ENCODE data around the gene ALB.

Gene ALB

DNA sequence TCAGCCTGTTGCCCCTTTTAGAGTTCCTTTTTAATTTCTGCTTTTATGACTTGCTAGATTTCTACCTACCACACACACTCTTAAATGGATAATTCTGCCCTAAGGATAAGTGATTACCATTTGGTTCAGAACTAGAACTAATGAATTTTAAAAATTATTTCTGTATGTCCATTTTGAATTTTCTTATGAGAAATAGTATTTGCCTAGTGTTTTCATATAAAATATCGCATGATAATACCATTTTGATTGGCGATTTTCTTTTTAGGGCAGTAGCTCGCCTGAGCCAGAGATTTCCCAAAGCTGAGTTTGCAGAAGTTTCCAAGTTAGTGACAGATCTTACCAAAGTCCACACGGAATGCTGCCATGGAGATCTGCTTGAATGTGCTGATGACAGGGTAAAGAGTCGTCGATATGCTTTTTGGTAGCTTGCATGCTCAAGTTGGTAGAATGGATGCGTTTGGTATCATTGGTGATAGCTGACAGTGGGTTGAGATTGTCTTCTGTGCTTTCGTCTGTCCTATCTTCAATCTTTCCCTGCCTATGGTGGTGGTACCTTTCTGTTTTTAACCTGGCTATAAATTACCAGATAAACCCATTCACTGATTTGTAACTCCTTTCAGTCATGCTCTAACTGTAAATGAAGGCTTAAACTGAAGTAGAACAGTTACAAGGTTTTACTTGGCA lies 7.8 kb downstream of the ALB start:
- Histone ChIP-seq H3K4me1 (ENCODE audit: insufficient read depth, low read length) (no peaks in the 10 kb centered on the region), H3K4me3 (ENCODE audit: low read length) (no peak overlapping the region), H3K9me3 (ENCODE audit: low read length) (no peaks in the 10 kb centered on the region), H3K27me3 (ENCODE audit: insufficient read depth, low read length) (no peaks in the 10 kb centered on the region), H3K36me3 (ENCODE audit: insufficient read depth, low read length) (no peaks in the 10 kb centered on the region), H2AFZ (ENCODE audit: low read depth, low read length) (no peak overlapping the region)

DNA sequence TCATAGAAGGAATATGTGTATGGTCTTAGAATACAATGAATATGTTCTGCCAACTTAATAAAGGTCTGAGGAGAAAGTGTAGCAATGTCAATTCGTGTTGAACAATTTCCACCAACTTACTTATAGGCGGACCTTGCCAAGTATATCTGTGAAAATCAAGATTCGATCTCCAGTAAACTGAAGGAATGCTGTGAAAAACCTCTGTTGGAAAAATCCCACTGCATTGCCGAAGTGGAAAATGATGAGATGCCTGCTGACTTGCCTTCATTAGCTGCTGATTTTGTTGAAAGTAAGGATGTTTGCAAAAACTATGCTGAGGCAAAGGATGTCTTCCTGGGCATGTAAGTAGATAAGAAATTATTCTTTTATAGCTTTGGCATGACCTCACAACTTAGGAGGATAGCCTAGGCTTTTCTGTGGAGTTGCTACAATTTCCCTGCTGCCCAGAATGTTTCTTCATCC lies 9.2 kb downstream of the ALB start:
- H3K9me3 ChIP-seq (ENCODE audit: low read length) = no peaks in the 10 kb centered on the region
- no peaks in the 10 kb centered on the region for H3K36me3 ChIP-seq (ENCODE audit: insufficient read depth, low read length)
- H3K4me1 ChIP-seq (ENCODE audit: insufficient read depth, low read length) = no peaks in the 10 kb centered on the region
- H2AFZ ChIP-seq (ENCODE audit: low read depth, low read length) = no peak overlapping the region
- no peak overlapping the region for H3K4me3 ChIP-seq (ENCODE audit: low read length)
- no peaks in the 10 kb centered on the region for H3K27me3 ChIP-seq (ENCODE audit: insufficient read depth, low read length)

DNA sequence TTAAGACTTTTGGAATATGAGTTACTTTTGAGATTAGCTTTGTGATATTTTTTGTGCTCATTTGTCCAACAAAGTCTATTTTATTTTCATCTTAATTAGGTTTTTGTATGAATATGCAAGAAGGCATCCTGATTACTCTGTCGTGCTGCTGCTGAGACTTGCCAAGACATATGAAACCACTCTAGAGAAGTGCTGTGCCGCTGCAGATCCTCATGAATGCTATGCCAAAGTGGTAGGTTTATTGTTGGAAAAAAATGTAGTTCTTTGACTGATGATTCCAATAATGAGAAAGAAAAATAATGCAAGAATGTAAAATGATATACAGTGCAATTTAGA lies 10.8 kb downstream of the ALB start:
- H3K4me3 ChIP-seq (ENCODE audit: low read length) = no peak overlapping the region
- H3K27me3 ChIP-seq (ENCODE audit: insufficient read depth, low read length) = no peaks in the 10 kb centered on the region
- no peak overlapping the region for H2AFZ ChIP-seq (ENCODE audit: low read depth, low read length)
- H3K9me3 ChIP-seq (ENCODE audit: low read length) = no peaks in the 10 kb centered on the region
- no peaks in the 10 kb centered on the region for H3K4me1 ChIP-seq (ENCODE audit: insufficient read depth, low read length)
- H3K36me3 ChIP-seq (ENCODE audit: insufficient read depth, low read length) = no peaks in the 10 kb centered on the region

DNA sequence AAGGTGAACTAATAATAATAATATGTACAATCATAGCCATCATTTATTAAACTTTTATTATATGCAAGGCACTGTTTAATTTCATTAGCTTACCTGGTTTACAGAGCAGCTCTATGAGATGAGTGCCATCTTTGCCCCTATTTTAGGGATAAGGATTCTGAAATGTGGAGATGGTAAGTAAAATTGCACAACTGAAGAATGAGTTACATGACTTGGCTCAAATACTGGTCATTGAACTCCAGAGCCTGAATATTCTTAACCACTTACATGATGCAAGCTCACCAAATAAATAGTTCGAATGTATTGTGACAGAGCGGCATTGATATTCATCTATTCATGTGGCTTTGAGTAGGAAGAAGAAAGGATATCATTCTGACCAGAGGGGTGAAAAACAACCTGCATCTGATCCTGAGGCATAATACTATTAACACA lies 11.7 kb downstream of the ALB start:
- Histone ChIP-seq H2AFZ (ENCODE audit: low read depth, low read length) (no peak overlapping the region), H3K9me3 (ENCODE audit: low read length) (no peaks in the 10 kb centered on the region), H3K4me3 (ENCODE audit: low read length) (no peak overlapping the region), H3K36me3 (ENCODE audit: insufficient read depth, low read length) (no peaks in the 10 kb centered on the region), H3K4me1 (ENCODE audit: insufficient read depth, low read length) (no peaks in the 10 kb centered on the region), H3K27me3 (ENCODE audit: insufficient read depth, low read length) (no peaks in the 10 kb centered on the region)

DNA sequence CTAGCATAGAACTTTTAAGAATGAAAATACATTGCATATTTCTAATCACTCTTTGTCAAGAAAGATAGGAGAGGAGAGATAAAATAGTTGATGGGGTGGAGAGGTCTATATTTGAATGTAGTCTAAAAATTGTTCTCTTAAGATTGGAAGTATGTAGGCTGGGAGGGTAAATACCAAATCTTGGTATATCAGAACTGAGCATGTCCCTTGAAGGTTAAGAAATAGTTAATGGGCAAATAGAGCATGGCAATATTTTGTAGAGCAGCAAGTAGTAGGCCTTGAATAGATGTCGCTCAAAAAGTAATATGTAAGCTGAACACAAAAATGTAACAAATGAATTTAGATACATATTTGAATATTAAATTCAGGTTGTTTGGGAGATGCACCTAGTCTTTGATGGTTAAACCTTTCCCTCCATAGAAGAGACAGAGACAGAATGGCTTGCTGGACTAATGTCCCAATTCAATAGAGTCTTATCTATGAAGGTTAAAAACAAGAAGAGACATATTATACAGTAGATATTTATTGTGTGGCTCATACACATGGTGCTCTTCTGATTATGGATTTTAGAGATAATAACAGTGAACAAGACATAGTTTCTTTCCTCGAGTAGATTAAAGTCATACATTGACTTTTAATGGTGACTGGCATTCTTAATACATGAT lies 12.5 kb downstream of the ALB start:
- H3K4me3 ChIP-seq (ENCODE audit: low read length) = no peak overlapping the region
- no peaks in the 10 kb centered on the region for H3K36me3 ChIP-seq (ENCODE audit: insufficient read depth, low read length)
- H2AFZ ChIP-seq (ENCODE audit: low read depth, low read length) = no peak overlapping the region
- no peaks in the 10 kb centered on the region for H3K4me1 ChIP-seq (ENCODE audit: insufficient read depth, low read length)
- no peaks in the 10 kb centered on the region for H3K9me3 ChIP-seq (ENCODE audit: low read length)
- H3K27me3 ChIP-seq (ENCODE audit: insufficient read depth, low read length) = no peaks in the 10 kb centered on the region

DNA sequence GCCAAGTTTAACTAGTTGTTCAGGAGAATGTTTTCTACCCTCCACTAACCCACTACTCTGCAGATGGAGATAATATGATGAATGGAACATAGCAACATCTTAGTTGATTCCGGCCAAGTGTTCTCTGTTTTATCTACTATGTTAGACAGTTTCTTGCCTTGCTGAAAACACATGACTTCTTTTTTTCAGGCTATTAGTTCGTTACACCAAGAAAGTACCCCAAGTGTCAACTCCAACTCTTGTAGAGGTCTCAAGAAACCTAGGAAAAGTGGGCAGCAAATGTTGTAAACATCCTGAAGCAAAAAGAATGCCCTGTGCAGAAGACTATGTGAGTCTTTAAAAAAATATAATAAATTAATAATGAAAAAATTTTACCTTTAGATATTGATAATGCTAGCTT lies 13.3 kb downstream of the ALB start:
- Histone ChIP-seq H3K36me3 (ENCODE audit: insufficient read depth, low read length) (no peaks in the 10 kb centered on the region), H3K9me3 (ENCODE audit: low read length) (no peaks in the 10 kb centered on the region)

DNA sequence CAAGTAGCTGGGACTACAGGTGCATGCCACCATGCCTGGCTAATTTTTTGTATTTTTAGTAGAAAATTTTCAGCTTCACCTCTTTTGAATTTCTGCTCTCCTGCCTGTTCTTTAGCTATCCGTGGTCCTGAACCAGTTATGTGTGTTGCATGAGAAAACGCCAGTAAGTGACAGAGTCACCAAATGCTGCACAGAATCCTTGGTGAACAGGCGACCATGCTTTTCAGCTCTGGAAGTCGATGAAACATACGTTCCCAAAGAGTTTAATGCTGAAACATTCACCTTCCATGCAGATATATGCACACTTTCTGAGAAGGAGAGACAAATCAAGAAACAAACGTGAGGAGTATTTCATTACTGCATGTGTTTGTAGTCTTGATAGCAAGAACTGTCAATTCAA lies 13.9 kb downstream of the ALB start:
- H3K4me3 ChIP-seq (ENCODE audit: low read length) = no peak overlapping the region
- no peaks in the 10 kb centered on the region for H3K27me3 ChIP-seq (ENCODE audit: insufficient read depth, low read length)
- H3K4me1 ChIP-seq (ENCODE audit: insufficient read depth, low read length) = no peaks in the 10 kb centered on the region
- H3K36me3 ChIP-seq (ENCODE audit: insufficient read depth, low read length) = no peaks in the 10 kb centered on the region
- H3K9me3 ChIP-seq (ENCODE audit: low read length) = no peaks in the 10 kb centered on the region
- no peak overlapping the region for H2AFZ ChIP-seq (ENCODE audit: low read depth, low read length)

More for the DNA sequence above, 13.3 kb downstream of the ALB start:
- no peaks in the 10 kb centered on the region for H3K4me1 ChIP-seq (ENCODE audit: insufficient read depth, low read length)
- H3K4me3 ChIP-seq (ENCODE audit: low read length) = no peak overlapping the region
- H3K27me3 ChIP-seq (ENCODE audit: insufficient read depth, low read length) = no peaks in the 10 kb centered on the region
- no peak overlapping the region for H2AFZ ChIP-seq (ENCODE audit: low read depth, low read length)

DNA sequence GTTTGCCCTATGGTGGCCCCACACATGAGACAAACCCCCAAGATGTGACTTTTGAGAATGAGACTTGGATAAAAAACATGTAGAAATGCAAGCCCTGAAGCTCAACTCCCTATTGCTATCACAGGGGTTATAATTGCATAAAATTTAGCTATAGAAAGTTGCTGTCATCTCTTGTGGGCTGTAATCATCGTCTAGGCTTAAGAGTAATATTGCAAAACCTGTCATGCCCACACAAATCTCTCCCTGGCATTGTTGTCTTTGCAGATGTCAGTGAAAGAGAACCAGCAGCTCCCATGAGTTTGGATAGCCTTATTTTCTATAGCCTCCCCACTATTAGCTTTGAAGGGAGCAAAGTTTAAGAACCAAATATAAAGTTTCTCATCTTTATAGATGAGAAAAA lies 14.6 kb downstream of the ALB start:
- no peak overlapping the region for H2AFZ ChIP-seq (ENCODE audit: low read depth, low read length)
- H3K4me3 ChIP-seq (ENCODE audit: low read length) = no peak overlapping the region
- H3K4me1 ChIP-seq (ENCODE audit: insufficient read depth, low read length) = no peaks in the 10 kb centered on the region
- H3K27me3 ChIP-seq (ENCODE audit: insufficient read depth, low read length) = no peaks in the 10 kb centered on the region
- no peaks in the 10 kb centered on the region for H3K36me3 ChIP-seq (ENCODE audit: insufficient read depth, low read length)
- H3K9me3 ChIP-seq (ENCODE audit: low read length) = no peaks in the 10 kb centered on the region

DNA sequence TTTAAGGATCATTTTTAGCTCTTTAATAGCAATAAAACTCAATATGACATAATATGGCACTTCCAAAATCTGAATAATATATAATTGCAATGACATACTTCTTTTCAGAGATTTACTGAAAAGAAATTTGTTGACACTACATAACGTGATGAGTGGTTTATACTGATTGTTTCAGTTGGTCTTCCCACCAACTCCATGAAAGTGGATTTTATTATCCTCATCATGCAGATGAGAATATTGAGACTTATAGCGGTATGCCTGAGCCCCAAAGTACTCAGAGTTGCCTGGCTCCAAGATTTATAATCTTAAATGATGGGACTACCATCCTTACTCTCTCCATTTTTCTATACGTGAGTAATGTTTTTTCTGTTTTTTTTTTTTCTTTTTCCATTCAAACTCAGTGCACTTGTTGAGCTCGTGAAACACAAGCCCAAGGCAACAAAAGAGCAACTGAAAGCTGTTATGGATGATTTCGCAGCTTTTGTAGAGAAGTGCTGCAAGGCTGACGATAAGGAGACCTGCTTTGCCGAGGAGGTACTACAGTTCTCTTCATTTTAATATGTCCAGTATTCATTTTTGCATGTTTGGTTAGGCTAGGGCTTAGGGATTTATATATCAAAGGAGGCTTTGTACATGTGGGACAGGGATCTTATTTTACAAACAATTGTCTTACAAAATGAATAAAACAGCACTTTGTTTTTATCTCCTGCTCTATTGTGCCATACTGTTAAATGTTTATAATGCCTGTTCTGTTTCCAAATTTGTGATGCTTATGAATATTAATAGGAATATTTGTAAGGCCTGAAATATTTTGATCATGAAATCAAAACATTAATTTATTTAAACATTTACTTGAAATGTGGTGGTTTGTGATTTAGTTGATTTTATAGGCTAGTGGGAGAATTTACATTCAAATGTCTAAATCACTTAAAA lies 15.3 kb downstream of the ALB start:
- H2AFZ ChIP-seq (ENCODE audit: low read depth, low read length) = no peak overlapping the region
- no peaks in the 10 kb centered on the region for H3K27me3 ChIP-seq (ENCODE audit: insufficient read depth, low read length)
- no peaks in the 10 kb centered on the region for H3K36me3 ChIP-seq (ENCODE audit: insufficient read depth, low read length)
- no peaks in the 10 kb centered on the region for H3K4me1 ChIP-seq (ENCODE audit: insufficient read depth, low read length)
- H3K9me3 ChIP-seq (ENCODE audit: low read length) = no peaks in the 10 kb centered on the region
- H3K4me3 ChIP-seq (ENCODE audit: low read length) = no peak overlapping the region

DNA sequence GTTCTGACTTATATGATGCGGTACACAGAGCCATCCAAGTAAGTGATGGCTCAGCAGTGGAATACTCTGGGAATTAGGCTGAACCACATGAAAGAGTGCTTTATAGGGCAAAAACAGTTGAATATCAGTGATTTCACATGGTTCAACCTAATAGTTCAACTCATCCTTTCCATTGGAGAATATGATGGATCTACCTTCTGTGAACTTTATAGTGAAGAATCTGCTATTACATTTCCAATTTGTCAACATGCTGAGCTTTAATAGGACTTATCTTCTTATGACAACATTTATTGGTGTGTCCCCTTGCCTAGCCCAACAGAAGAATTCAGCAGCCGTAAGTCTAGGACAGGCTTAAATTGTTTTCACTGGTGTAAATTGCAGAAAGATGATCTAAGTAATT lies 16.5 kb downstream of the ALB start:
- no peak overlapping the region for H2AFZ ChIP-seq (ENCODE audit: low read depth, low read length)
- H3K4me1 ChIP-seq (ENCODE audit: insufficient read depth, low read length) = no peaks in the 10 kb centered on the region
- no peaks in the 10 kb centered on the region for H3K27me3 ChIP-seq (ENCODE audit: insufficient read depth, low read length)
- no peaks in the 10 kb centered on the region for H3K9me3 ChIP-seq (ENCODE audit: low read length)
- H3K4me3 ChIP-seq (ENCODE audit: low read length) = no peak overlapping the region
- no peaks in the 10 kb centered on the region for H3K36me3 ChIP-seq (ENCODE audit: insufficient read depth, low read length)

DNA sequence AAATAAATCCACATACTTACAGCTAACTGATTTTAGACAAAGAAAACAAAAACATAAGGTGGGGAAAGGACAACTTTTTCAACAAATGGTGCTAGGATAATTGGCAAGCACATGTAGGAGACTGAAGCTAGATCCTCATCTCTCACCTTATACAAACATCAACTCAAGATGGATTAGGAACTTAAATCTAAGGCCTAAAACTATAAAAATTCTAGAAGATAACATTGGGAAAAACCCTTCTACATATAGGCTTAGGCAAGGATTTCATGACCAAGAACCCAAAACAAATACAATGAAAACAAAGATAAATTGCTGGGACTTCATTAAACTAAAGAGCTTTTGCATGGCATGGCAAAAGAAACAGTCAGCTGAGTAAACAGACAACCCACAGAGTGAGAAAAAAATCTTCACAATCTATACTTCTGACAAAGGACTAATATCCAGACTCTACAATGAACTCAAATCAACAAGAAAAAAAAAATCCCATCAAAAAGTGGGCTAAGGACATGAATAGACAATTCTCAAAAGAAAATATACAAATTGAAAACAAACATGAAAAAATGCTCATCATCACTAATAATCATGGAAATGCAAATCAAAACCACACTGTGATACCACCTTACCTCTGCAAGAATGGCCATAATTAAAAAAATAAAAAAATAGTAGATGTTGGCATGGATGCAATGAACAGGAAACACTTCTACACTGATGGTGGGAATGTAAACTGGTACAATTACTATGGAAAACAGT lies 17.8 kb downstream of the ALB start:
- no peak overlapping the region for H2AFZ ChIP-seq (ENCODE audit: low read depth, low read length)
- H3K27me3 ChIP-seq (ENCODE audit: insufficient read depth, low read length) = no peaks in the 10 kb centered on the region
- H3K36me3 ChIP-seq (ENCODE audit: insufficient read depth, low read length) = no peaks in the 10 kb centered on the region
- H3K4me3 ChIP-seq (ENCODE audit: low read length) = no peak overlapping the region
- no peaks in the 10 kb centered on the region for H3K4me1 ChIP-seq (ENCODE audit: insufficient read depth, low read length)
- H3K9me3 ChIP-seq (ENCODE audit: low read length) = no peaks in the 10 kb centered on the region

DNA sequence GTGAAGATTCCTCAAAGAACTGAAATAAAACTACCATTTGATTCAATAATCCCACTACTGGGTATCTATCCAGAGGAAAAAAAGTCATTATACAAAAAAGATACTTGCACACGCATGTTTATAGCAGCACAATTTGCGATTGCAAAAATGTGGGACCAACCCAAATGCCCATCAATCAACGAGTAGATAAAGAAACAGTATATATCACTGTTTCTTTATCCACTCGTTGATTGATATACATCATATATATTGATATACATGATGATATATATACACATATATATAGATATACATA lies 18.3 kb downstream of the ALB start:
- no peaks in the 10 kb centered on the region for H3K4me1 ChIP-seq (ENCODE audit: insufficient read depth, low read length)
- H3K36me3 ChIP-seq (ENCODE audit: insufficient read depth, low read length) = no peaks in the 10 kb centered on the region

DNA sequence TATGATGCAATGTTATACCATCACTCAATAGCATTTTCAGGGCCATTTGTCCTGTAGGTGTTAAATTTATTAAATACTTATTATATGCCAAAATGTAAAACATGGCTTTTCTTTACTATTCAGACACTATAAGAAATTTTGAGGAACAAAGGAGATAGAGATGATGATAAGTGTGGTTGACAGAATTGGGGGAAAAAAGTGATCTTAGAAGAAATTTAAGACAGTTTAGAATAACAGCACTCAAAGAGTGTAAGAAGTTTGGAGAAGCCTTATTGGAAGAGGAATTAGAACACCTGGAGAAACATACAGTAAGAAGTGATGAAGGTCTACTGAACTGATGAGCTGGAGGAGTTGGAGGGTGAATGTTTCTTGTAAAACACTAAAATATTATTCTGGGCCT lies 19.1 kb downstream of the ALB start:
- Histone ChIP-seq H3K9me3 (ENCODE audit: low read length) (no peaks in the 10 kb centered on the region), H3K4me1 (ENCODE audit: insufficient read depth, low read length) (no peaks in the 10 kb centered on the region), H3K36me3 (ENCODE audit: insufficient read depth, low read length) (no peaks in the 10 kb centered on the region), H3K4me3 (ENCODE audit: low read length) (no peak overlapping the region), H2AFZ (ENCODE audit: low read depth, low read length) (no peak overlapping the region), H3K27me3 (ENCODE audit: insufficient read depth, low read length) (no peaks in the 10 kb centered on the region)

More for the DNA sequence above, 18.3 kb downstream of the ALB start:
- Histone ChIP-seq H3K4me3 (ENCODE audit: low read length) (no peak overlapping the region), H2AFZ (ENCODE audit: low read depth, low read length) (no peak overlapping the region), H3K27me3 (ENCODE audit: insufficient read depth, low read length) (no peaks in the 10 kb centered on the region), H3K9me3 (ENCODE audit: low read length) (no peaks in the 10 kb centered on the region)
